ENCODE data around the gene NKD2. TPM values are rescaled to one million over a fixed set of nuclear protein-coding genes. Genes with fewer than 3 reads are reported as not detected.

The NKD2 gene
- total and polyA plus RNA-seq, 9 of the 15 experiments (the other 6 are each of a cell fraction or from before 2014, with no cell fraction given), result 0.09 to 0.64 (median 0.27) TPM; not detected in 5

GRCh38 chr5:1067141-1068121 is 58.8 kb downstream of the NKD2 start (continued):
- TF ChIP-seq CHD7 (IDR thresholded peaks at IDR 0.05; ENCODE audit: low read depth, low read length) (no peak), ZNF717 (CRISPR knock-in tag; IDR thresholded peaks at IDR 0.05) (no peak), POLR2A (conservative IDR thresholded peaks at IDR 0.05) (no peak), RB1 (IDR thresholded peaks at IDR 0.05; ENCODE audit: low read depth) (0 out of 2 replicates have a peak, but pooled peaks have one; percentile 9), NFRKB (IDR thresholded peaks at IDR 0.05; ENCODE audit: low read depth) (no peak), PKNOX1 (IDR thresholded peaks at IDR 0.05) (no peak), TAF15 (IDR thresholded peaks at IDR 0.05; ENCODE audit: low read depth, low read length) (no peak), KDM4B (IDR thresholded peaks at IDR 0.05; ENCODE audit: borderline replicate concordance in 2 of 2, low read depth in 1 of 2) (no peak), MAFK (IDR thresholded peaks at IDR 0.05; ENCODE audit: low read length) (no peak)

Measured in K562 (cell line).